ENCODE data around the gene LMO4. TPM values are rescaled to one million over a fixed set of nuclear protein-coding genes. Genes with fewer than 3 reads are reported as not detected.

LMO4 gene
- total and polyA plus RNA-seq, 4 donors: 16.8 to 23.2 (median 17.8) TPM

DNA sequence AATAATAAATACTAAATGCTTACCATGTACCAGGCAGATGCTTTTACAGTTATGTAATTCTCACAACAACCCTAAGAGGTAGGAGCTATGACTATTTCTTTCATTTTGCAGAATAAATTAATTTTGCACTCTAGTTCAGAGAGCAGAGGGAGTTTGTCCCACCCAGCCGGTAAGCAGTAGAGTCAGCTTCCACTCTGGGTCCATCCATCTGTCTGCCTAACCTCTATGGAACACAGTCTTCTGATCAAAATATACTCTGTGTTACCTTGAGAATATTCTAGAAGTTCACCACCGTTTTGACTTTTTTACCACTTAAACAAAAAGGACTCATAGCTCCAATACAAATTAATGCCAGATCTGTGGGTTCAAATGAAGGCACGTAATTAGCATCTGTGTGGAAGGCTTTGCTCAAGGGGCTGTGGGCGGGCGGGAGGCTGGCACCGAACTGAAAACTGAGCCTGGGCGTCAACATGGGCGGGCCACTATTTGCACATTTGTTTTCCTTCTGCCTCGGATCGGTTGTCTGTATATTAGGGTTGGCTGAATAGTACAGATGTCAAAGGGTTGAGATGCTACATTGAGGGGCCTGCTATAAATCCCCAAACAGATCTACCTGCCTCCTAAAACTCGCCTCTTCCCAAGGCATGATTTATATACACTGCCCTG, 33.1 kb upstream of the LMO4 start (continued):
- no peak for TF ChIP-seq TAF1 (conservative IDR thresholded peaks at IDR 0.05)
- TF ChIP-seq, protein P1, sequence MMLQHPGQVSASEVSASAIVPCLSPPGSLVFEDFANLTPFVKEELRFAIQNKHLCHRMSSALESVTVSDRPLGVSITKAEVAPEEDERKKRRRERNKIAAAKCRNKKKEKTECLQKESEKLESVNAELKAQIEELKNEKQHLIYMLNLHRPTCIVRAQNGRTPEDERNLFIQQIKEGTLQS (IDR thresholded peaks at IDR 0.05): no peak

DNA sequence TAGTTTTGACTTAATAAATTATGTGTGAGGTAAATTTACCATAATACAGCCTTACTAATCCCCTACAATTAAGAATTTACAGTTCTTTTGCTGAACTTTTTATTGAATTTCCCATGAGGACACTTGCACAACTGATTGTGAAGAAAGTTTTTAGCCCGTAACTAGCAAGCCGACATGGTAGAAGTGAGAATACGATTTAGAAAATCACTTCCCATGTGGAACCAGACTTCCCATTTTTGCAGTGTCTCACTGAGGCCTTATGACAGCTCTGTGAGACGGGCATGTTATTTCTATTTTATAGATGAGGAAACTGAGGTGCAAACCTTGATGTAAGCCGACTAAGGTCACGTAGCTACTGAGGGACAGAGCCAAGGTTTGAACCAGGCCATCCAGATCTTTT, 32.5 kb upstream of the LMO4 start:
- Histone ChIP-seq H3K9me3 (ENCODE audit: control insufficient read depth in 4 of 4, low read length in 3 of 4) (no peaks in the 10 kb centered on the region), H3K9ac (ENCODE audit: low read depth in 1 of 2, low read length in 2 of 2) (no peak overlapping the region), H3K27me3 (ENCODE audit: control insufficient read depth in 4 of 4, insufficient read depth in 4 of 4, low read length in 3 of 4) (peaks cover 0 to 5% (median 0%) of the 10 kb centered on the region in 4 donors), H3K36me3 (ENCODE audit: control insufficient read depth in 4 of 4, insufficient read depth in 3 of 4, low read depth in 1 of 4, low read length in 3 of 4) (no peaks in the 10 kb centered on the region), H3K4me3 (ENCODE audit: low read depth in 1 of 3, low read length in 3 of 3) (no peak overlapping the region), H3K27ac (ENCODE audit: low read depth in 1 of 2, low read length in 2 of 2) (no peak overlapping the region), H3K4me1 (ENCODE audit: control insufficient read depth in 4 of 4, insufficient read depth in 4 of 4, low read length in 3 of 4) (no peaks in the 10 kb centered on the region)
- no peak for DNase-seq (ENCODE audit: low spot score)
- no peak for TF ChIP-seq GABPA (IDR thresholded peaks at IDR 0.05 in 1 of 2, conservative IDR thresholded peaks at IDR 0.05 in 1 of 2)
- TF ChIP-seq FOXA2 (IDR thresholded peaks at IDR 0.05): no peak
- WGBS: 88% methylated on average over 6 of the region's 6 CpGs

DNA sequence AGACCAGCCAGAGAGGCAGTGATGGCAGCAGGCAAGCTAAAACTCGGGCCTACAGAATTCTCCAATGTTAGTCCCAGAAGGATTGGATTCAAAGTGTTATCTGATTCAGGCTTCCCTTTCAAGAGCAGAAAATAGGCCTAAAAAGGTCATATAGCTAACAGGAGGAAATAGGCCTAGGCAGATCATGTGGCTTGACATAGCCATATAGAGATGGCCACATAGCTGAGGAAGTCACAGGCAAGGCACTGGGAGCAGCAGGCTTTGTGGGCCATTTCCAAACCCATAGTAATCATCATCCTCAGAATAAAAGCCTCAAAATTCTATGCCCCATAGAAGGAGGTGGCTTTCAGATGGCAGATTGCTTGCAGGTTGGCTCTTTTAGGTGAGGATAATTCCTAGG, 29.0 kb upstream of the LMO4 start:
- Histone ChIP-seq H3K27me3 (ENCODE audit: control insufficient read depth in 4 of 4, insufficient read depth in 4 of 4, low read length in 3 of 4) (no peaks in the 10 kb centered on the region), H3K9ac (ENCODE audit: low read depth in 1 of 2, low read length in 2 of 2) (no peak overlapping the region), H3K4me1 (ENCODE audit: control insufficient read depth in 4 of 4, insufficient read depth in 4 of 4, low read length in 3 of 4) (no peaks in the 10 kb centered on the region), H3K9me3 (ENCODE audit: control insufficient read depth in 4 of 4, low read length in 3 of 4) (no peaks in the 10 kb centered on the region), H3K36me3 (ENCODE audit: control insufficient read depth in 4 of 4, insufficient read depth in 3 of 4, low read depth in 1 of 4, low read length in 3 of 4) (no peaks in the 10 kb centered on the region), H3K27ac (ENCODE audit: low read depth in 1 of 2, low read length in 2 of 2) (no peak overlapping the region), H3K4me3 (ENCODE audit: low read depth in 1 of 3, low read length in 3 of 3) (no peak overlapping the region)
- no peak for DNase-seq (ENCODE audit: low spot score)
- TF ChIP-seq TAF1 (conservative IDR thresholded peaks at IDR 0.05) (no peak), HNF4A (conservative IDR thresholded peaks at IDR 0.05) (no peak), FOXA1 (IDR thresholded peaks at IDR 0.05) (no peak), RXRA (IDR thresholded peaks at IDR 0.05) (no peak)
- TF ChIP-seq, protein P2, sequence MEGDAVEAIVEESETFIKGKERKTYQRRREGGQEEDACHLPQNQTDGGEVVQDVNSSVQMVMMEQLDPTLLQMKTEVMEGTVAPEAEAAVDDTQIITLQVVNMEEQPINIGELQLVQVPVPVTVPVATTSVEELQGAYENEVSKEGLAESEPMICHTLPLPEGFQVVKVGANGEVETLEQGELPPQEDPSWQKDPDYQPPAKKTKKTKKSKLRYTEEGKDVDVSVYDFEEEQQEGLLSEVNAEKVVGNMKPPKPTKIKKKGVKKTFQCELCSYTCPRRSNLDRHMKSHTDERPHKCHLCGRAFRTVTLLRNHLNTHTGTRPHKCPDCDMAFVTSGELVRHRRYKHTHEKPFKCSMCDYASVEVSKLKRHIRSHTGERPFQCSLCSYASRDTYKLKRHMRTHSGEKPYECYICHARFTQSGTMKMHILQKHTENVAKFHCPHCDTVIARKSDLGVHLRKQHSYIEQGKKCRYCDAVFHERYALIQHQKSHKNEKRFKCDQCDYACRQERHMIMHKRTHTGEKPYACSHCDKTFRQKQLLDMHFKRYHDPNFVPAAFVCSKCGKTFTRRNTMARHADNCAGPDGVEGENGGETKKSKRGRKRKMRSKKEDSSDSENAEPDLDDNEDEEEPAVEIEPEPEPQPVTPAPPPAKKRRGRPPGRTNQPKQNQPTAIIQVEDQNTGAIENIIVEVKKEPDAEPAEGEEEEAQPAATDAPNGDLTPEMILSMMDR (IDR thresholded peaks at IDR 0.05; ENCODE audit: low read depth, low read length, missing input control): no peak
- 90% methylated on average over 1 of the region's 1 CpG for WGBS

DNA sequence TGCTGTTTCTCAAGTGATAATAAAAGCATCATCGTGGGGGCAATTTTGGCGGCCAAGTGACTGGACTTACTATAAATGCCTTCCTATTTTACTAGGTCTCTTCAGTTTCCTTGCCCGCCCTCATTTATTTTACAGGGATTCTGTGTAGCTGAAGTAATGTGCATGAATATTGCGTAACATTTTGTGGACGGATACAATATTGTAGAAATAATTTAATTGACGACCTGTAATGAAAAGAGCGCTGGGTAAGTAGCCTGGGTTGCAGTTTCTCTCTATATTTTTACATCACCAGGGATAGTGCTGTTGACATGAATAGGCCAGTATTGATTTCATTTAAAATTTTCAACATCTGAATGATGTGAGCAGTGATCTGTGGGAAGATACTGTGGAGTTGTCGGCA, 28.1 kb upstream of the LMO4 start:
- H3K9me3 ChIP-seq (ENCODE audit: control insufficient read depth in 4 of 4, low read length in 3 of 4): no peaks in the 10 kb centered on the region
- no peak overlapping the region for H3K4me3 ChIP-seq (ENCODE audit: low read depth in 1 of 3, low read length in 3 of 3)
- H3K27me3 ChIP-seq (ENCODE audit: control insufficient read depth in 4 of 4, insufficient read depth in 4 of 4, low read length in 3 of 4): no peaks in the 10 kb centered on the region
- H3K36me3 ChIP-seq (ENCODE audit: control insufficient read depth in 4 of 4, insufficient read depth in 3 of 4, low read depth in 1 of 4, low read length in 3 of 4): no peaks in the 10 kb centered on the region
- no peak overlapping the region for H3K9ac ChIP-seq (ENCODE audit: low read depth in 1 of 2, low read length in 2 of 2)
- DNase-seq (ENCODE audit: low spot score): no peak
- H3K4me1 ChIP-seq (ENCODE audit: control insufficient read depth in 4 of 4, insufficient read depth in 4 of 4, low read length in 3 of 4): no peaks in the 10 kb centered on the region
- 86% methylated on average over 8 of the region's 8 CpGs for WGBS
- TF ChIP-seq YY1 (IDR thresholded peaks at IDR 0.05) (no peak), HNF4A (conservative IDR thresholded peaks at IDR 0.05) (no peak), NR2F2 (IDR thresholded peaks at IDR 0.05) (no peak), RXRA (IDR thresholded peaks at IDR 0.05) (no peak), JUND (IDR thresholded peaks at IDR 0.05) (no peak), FOXA1 (IDR thresholded peaks at IDR 0.05) (no peak), FOXA2 (IDR thresholded peaks at IDR 0.05) (no peak), GABPA (IDR thresholded peaks at IDR 0.05 in 1 of 2, conservative IDR thresholded peaks at IDR 0.05 in 1 of 2) (no peak)
- TF ChIP-seq, protein P2 (IDR thresholded peaks at IDR 0.05; ENCODE audit: low read depth, low read length, missing input control): no peak
- TF ChIP-seq, protein P1 (IDR thresholded peaks at IDR 0.05): no peak
- TF ChIP-seq, protein P3, sequence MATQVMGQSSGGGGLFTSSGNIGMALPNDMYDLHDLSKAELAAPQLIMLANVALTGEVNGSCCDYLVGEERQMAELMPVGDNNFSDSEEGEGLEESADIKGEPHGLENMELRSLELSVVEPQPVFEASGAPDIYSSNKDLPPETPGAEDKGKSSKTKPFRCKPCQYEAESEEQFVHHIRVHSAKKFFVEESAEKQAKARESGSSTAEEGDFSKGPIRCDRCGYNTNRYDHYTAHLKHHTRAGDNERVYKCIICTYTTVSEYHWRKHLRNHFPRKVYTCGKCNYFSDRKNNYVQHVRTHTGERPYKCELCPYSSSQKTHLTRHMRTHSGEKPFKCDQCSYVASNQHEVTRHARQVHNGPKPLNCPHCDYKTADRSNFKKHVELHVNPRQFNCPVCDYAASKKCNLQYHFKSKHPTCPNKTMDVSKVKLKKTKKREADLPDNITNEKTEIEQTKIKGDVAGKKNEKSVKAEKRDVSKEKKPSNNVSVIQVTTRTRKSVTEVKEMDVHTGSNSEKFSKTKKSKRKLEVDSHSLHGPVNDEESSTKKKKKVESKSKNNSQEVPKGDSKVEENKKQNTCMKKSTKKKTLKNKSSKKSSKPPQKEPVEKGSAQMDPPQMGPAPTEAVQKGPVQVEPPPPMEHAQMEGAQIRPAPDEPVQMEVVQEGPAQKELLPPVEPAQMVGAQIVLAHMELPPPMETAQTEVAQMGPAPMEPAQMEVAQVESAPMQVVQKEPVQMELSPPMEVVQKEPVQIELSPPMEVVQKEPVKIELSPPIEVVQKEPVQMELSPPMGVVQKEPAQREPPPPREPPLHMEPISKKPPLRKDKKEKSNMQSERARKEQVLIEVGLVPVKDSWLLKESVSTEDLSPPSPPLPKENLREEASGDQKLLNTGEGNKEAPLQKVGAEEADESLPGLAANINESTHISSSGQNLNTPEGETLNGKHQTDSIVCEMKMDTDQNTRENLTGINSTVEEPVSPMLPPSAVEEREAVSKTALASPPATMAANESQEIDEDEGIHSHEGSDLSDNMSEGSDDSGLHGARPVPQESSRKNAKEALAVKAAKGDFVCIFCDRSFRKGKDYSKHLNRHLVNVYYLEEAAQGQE (IDR thresholded peaks at IDR 0.05): no peak
- TF ChIP-seq, protein P4, sequence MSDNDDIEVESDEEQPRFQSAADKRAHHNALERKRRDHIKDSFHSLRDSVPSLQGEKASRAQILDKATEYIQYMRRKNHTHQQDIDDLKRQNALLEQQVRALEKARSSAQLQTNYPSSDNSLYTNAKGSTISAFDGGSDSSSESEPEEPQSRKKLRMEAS (IDR thresholded peaks at IDR 0.05): no peak
- no peak overlapping the region for H3K27ac ChIP-seq (ENCODE audit: low read depth in 1 of 2, low read length in 2 of 2)
